ENCODE data around the gene UBE2D2.

DNA sequence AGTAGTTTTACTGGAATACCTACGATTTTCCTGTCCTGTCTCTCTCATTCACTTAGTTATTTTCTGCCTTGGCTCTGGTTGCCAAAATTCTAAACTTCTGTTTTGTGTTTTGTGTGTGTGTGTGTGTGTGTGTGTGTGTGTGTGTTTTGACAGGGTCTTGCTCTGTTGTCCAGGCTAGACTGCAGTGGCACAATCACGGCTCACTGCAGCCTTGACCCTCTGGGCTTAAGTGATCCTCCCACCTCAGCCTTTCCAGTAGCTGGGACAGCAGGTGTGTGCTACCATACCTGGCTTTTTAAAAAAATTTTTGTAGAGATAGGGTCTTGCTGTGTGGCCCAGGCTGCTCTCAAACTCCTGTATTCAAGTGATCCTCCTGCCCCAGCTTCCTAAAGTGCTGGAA is 17.2 kb downstream of the UBE2D2 start:
- TF ChIP-seq TARDBP (CRISPR knock-in tag; IDR thresholded peaks at IDR 0.05) (no peak), RARG (CRISPR knock-in tag; IDR thresholded peaks at IDR 0.05; ENCODE audit: low read depth) (no peak), SRSF9 (IDR thresholded peaks at IDR 0.05; ENCODE audit: borderline replicate concordance, insufficient read depth, low read depth, low read length, poor library complexity, severe bottlenecking) (no peak), CBFB (CRISPR knock-in tag; IDR thresholded peaks at IDR 0.05) (no peak), MBD4 (IDR thresholded peaks at IDR 0.05; ENCODE audit: borderline replicate concordance, low read length) (no peak)
- TF ChIP-seq, protein P1, sequence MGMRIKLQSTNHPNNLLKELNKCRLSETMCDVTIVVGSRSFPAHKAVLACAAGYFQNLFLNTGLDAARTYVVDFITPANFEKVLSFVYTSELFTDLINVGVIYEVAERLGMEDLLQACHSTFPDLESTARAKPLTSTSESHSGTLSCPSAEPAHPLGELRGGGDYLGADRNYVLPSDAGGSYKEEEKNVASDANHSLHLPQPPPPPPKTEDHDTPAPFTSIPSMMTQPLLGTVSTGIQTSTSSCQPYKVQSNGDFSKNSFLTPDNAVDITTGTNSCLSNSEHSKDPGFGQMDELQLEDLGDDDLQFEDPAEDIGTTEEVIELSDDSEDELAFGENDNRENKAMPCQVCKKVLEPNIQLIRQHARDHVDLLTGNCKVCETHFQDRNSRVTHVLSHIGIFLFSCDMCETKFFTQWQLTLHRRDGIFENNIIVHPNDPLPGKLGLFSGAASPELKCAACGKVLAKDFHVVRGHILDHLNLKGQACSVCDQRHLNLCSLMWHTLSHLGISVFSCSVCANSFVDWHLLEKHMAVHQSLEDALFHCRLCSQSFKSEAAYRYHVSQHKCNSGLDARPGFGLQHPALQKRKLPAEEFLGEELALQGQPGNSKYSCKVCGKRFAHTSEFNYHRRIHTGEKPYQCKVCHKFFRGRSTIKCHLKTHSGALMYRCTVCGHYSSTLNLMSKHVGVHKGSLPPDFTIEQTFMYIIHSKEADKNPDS (CRISPR knock-in tag; IDR thresholded peaks at IDR 0.05): no peak
